ENCODE data around the gene SP110. TPM values are rescaled to one million over a fixed set of nuclear protein-coding genes. Genes with fewer than 3 reads are reported as not detected.

The SP110 gene
- total and polyA plus RNA-seq, 9 of the 15 experiments (the other 6 are each of a cell fraction or from before 2014, with no cell fraction given), result 3.6 to 11.0 (median 7.1) TPM

DNA sequence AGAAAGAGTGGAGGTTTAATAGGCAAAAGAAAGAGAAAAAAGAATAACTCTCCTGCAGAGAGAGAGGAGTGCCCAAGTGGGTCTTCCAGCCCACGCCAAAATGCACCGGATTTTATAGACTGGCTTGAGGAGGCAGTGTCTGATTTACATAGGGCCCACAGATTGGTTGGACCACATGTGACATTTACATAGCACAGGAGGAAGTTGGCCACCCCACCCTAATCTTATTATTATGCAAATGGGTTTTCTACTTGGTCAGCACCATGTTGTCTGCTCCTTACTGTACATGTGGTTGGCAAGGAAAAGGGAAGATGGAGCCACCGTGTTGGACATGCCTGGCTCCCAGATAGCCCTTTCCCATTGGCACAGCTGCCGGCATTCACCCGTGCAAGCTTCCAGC, 56.8 kb downstream of the SP110 start:
- Histone ChIP-seq H3K27me3 (ENCODE audit: control insufficient read depth in 2 of 2, insufficient read depth in 2 of 2, low read length in 2 of 2) (no peaks in the 10 kb centered on the region), H3K36me3 (ENCODE audit: control insufficient read depth, insufficient read depth, low read length) (no peaks in the 10 kb centered on the region), H3K9ac (ENCODE audit: insufficient read depth in 1 of 2, low read depth in 2 of 2, low read length in 2 of 2) (no peak overlapping the region), H3K4me2 (ENCODE audit: insufficient read depth, low read length) (no peak overlapping the region), H3K4me1 (replicated peaks in 1 of 2; ENCODE audit: control insufficient read depth in 2 of 2, insufficient read depth in 2 of 2, low read length in 2 of 2) (peaks cover 0 to 2% of the 10 kb centered on the region in 2 experiments; a peak in 2 of 5 replicates), H2AFZ (ENCODE audit: low read depth, low read length) (peak overlapping the region; percentile 82), H3K79me2 (ENCODE audit: control insufficient read depth, insufficient read depth, low read length) (no peaks in the 10 kb centered on the region), H3K9me1 (ENCODE audit: control insufficient read depth, insufficient read depth, low read length) (no peaks in the 10 kb centered on the region), H3K27ac (ENCODE audit: extremely low read depth, low read depth, low read length) (no peak overlapping the region), H3K4me3 (no peak overlapping the region), H4K20me1 (replicated peaks; ENCODE audit: control insufficient read depth, insufficient read depth, low read length) (no peaks in the 10 kb centered on the region), H3K9me3 (replicated peaks; ENCODE audit: control insufficient read depth, insufficient read depth, low read depth, low read length) (no peaks in the 10 kb centered on the region)
- 0% methylated on average over 3 of the region's 5 CpGs for WGBS (ENCODE audit: insufficient coverage, low coverage, missing lambda C conversion rate)
- FAIRE-seq, result peak; percentile 44
- POLR2A ChIA-PET, result interaction anchor here (0.6 kb wide), 1 partner anchor 639 kb away, joined by 5 read pairs; no protein-coding TSS in a partner anchor
- DNase-seq (ENCODE audit: extremely low read depth in 1 of 4, low spot score in 3 of 4), result peak in 1 of 4 experiments; percentile 49
- CTCF ChIA-PET (ENCODE audit: low intra/inter-chr PET ratio), result no interaction called here
- no peak for TF ChIP-seq E2F4 (CRISPR knock-in tag; IDR thresholded peaks at IDR 0.05; ENCODE audit: low read depth)
- no peak for TF ChIP-seq DIDO1 (tag; IDR thresholded peaks at IDR 0.05; ENCODE audit: low read depth)
- 0 out of 2 replicates have a peak, but pooled peaks have one; percentile 17 for TF ChIP-seq EGR1 (conservative IDR thresholded peaks at IDR 0.05)
- in situ Hi-C loops (cut with MboI) (loop anchor here (5.0 kb wide), 1 partner anchor 156 kb away; no protein-coding TSS in a partner anchor), intact Hi-C loops (cut with micrococcal nuclease) (loop anchor here (5.0 kb wide), 1 partner anchor 449 kb away; no protein-coding TSS in a partner anchor)
- ATAC-seq, result peak; percentile 88
- no TSS peak for BruUV-seq (replicated peaks)

- Histone ChIP-seq H3K27ac (ENCODE audit: extremely low read depth, low read depth, low read length) (no peak overlapping the region), H3K4me1 (replicated peaks in 1 of 2; ENCODE audit: control insufficient read depth in 2 of 2, insufficient read depth in 2 of 2, low read length in 2 of 2) (peaks cover 0 to 2% of the 10 kb centered on the region in 2 experiments; a peak in 2 of 5 replicates), H3K9me1 (ENCODE audit: control insufficient read depth, insufficient read depth, low read length) (no peaks in the 10 kb centered on the region), H4K20me1 (replicated peaks; ENCODE audit: control insufficient read depth, insufficient read depth, low read length) (no peaks in the 10 kb centered on the region), H3K36me3 (ENCODE audit: control insufficient read depth, insufficient read depth, low read length) (no peaks in the 10 kb centered on the region), H2AFZ (ENCODE audit: low read depth, low read length) (no peak overlapping the region), H3K9ac (ENCODE audit: insufficient read depth in 1 of 2, low read depth in 2 of 2, low read length in 2 of 2) (no peak overlapping the region), H3K79me2 (ENCODE audit: control insufficient read depth, insufficient read depth, low read length) (no peaks in the 10 kb centered on the region), H3K27me3 (ENCODE audit: control insufficient read depth in 2 of 2, insufficient read depth in 2 of 2, low read length in 2 of 2) (no peaks in the 10 kb centered on the region), H3K9me3 (replicated peaks; ENCODE audit: control insufficient read depth, insufficient read depth, low read depth, low read length) (no peaks in the 10 kb centered on the region), H3K4me3 (no peak overlapping the region), H3K4me2 (ENCODE audit: insufficient read depth, low read length) (no peak overlapping the region)
- POLR2A ChIA-PET, result interaction anchor here (0.6 to 1.7 kb wide), 3 partner anchors 11 to 389 kb away, joined by 3 to 5 read pairs (median 4); no protein-coding TSS in a partner anchor
- DNase-seq (ENCODE audit: extremely low read depth in 1 of 4, low spot score in 3 of 4), result no peak
- no TSS peak for BruUV-seq (replicated peaks)
- intact Hi-C loops (cut with micrococcal nuclease), result loop anchor here (2.0 to 5.0 kb wide), 2 partner anchors 94 to 451 kb away; no protein-coding TSS in a partner anchor
- ATAC-seq, result no peak
- in situ Hi-C loops (cut with MboI), result loop anchor here (5.0 kb wide), 1 partner anchor 154 kb away; no protein-coding TSS in a partner anchor
- CTCF ChIA-PET (ENCODE audit: low intra/inter-chr PET ratio), result no interaction called here
- FAIRE-seq, result no peak
- 17% methylated on average over 6 of the region's 6 CpGs for WGBS (ENCODE audit: insufficient coverage, low coverage, missing lambda C conversion rate)
- no peak for TF ChIP-seq ZNF699 (CRISPR knock-in tag; IDR thresholded peaks at IDR 0.05; ENCODE audit: insufficient replicate concordance)
- no peak for TF ChIP-seq FOS (IDR thresholded peaks at IDR 0.05; ENCODE audit: extremely low read depth, insufficient read length)
- TF ChIP-seq ZNF583 (CRISPR knock-in tag; IDR thresholded peaks at IDR 0.05), result no peak
- no peak for TF ChIP-seq SP2 (IDR thresholded peaks at IDR 0.05; ENCODE audit: extremely low read depth, low read depth, low read length, poor library complexity, severe bottlenecking)
- TF ChIP-seq ZEB2 (IDR thresholded peaks at IDR 0.05), result no peak
- TF ChIP-seq ZNF232 (CRISPR knock-in tag; IDR thresholded peaks at IDR 0.05), result no peak
- no peak for TF ChIP-seq DIDO1 (tag; IDR thresholded peaks at IDR 0.05; ENCODE audit: low read depth)
- TF ChIP-seq FUS (optimal IDR thresholded peaks at IDR 0.05; ENCODE audit: low read depth, low read length), result no peak
- TF ChIP-seq NFE2L1 (tag; IDR thresholded peaks at IDR 0.05; ENCODE audit: borderline replicate concordance, low read depth), result no peak
- no peak for TF ChIP-seq ZNF668 (CRISPR knock-in tag; IDR thresholded peaks at IDR 0.05)
- TF ChIP-seq SRSF1 (IDR thresholded peaks at IDR 0.05; ENCODE audit: low read depth, low read length), result no peak
- no peak for TF ChIP-seq POLR2A (conservative IDR thresholded peaks at IDR 0.05)
- TF ChIP-seq ZNF124 (CRISPR knock-in tag; IDR thresholded peaks at IDR 0.05), result no peak
- no peak for TF ChIP-seq GTF2B (IDR thresholded peaks at IDR 0.05; ENCODE audit: extremely low read depth, insufficient read length)
- TF ChIP-seq ZNF316 (IDR thresholded peaks at IDR 0.05), result no peak
Measured at GRCh38 chr2:230161184-230161583, 58.6 kb downstream of the SP110 start.

Data from K562 (cell line).